Stimulated activated CD4-positive, alpha-beta T cell treated with anti-CD3 and anti-CD28 coated beads, Interleukin-4, amount 100 ng/mL, for 4 hours (primary cell): ENCODE measurements around the gene RFNG.

Experiments used
- DNase-seq, 2 experiments: peaks; one replicate each; pipeline ENCODE4 v3.0.0-alpha.2; 2020

RFNG gene

GRCh38 chr17:82076785-82077591 is 25.4 kb upstream of the RFNG start:
- DNase-seq = no peak

GRCh38 chr17:82076018-82076784 is 24.6 kb upstream of the RFNG start:
- no peak for DNase-seq

GRCh38 chr17:82073446-82073845 is 21.8 kb upstream of the RFNG start:
- DNase-seq = no peak

- DNase-seq = no peak
These were observed 21.2 kb upstream of the RFNG start for GRCh38 chr17:82072827-82073226.

GRCh38 chr17:82070611-82071010 is 19.0 kb upstream of the RFNG start:
- DNase-seq = no peak

GRCh38 chr17:82065638-82066303 is 14.2 kb upstream of the RFNG start, which contains the start of gene DUS1L:
Gene DUS1L, minus strand, starts transcription at chr17:82065804. Its CDS starts 745 bp downstream, at chr17:82065059.
- peak; percentile 62 to 78 for DNase-seq

GRCh38 chr17:82065193-82065637 is 13.6 kb upstream of the RFNG start:
- peak; percentile 38 to 39 for DNase-seq

GRCh38 chr17:82064433-82065192 is 13.0 kb upstream of the RFNG start:
- peak in 1 of 2 experiments; percentile 3 for DNase-seq

- DNase-seq = no peak
These were observed 12.1 kb upstream of the RFNG start for GRCh38 chr17:82063424-82064415.

GRCh38 chr17:82062984-82063368 is 11.4 kb upstream of the RFNG start:
- DNase-seq = no peak

- DNase-seq = no peak
These were observed 10.7 kb upstream of the RFNG start for GRCh38 chr17:82062076-82062983.

GRCh38 chr17:82061047-82061925 is 9.7 kb upstream of the RFNG start:
- DNase-seq = no peak

GRCh38 chr17:82060614-82061013 is 9.0 kb upstream of the RFNG start:
- DNase-seq = no peak

- no peak for DNase-seq
These were observed 8.4 kb upstream of the RFNG start for GRCh38 chr17:82060001-82060380.

- DNase-seq = no peak
These were observed 7.8 kb upstream of the RFNG start for GRCh38 chr17:82059272-82060000.

- DNase-seq = no peak
These were observed 7.2 kb upstream of the RFNG start for GRCh38 chr17:82058855-82059249.

- DNase-seq = no peak
These were observed 6.7 kb upstream of the RFNG start for GRCh38 chr17:82058230-82058854.
